NCI-H2227 treated with DMSO at 0.1 percent for 48 hours (cell line): ENCODE measurements around the gene WARS2.

Experiments
- DNase-seq: peaks from one replicate; lab custom pipeline; 2025; lab: John Stamatoyannopoulos, UW

WARS2 gene

GRCh38 chr1:118983558-118984041, 156.9 kb downstream of the WARS2 start:
- DNase-seq, result no peak

- no peak for DNase-seq
Measured at GRCh38 chr1:118982821-118983557, 157.5 kb downstream of the WARS2 start.

GRCh38 chr1:118982266-118982665, 158.2 kb downstream of the WARS2 start:
- no peak for DNase-seq

- no peak for DNase-seq
Measured at GRCh38 chr1:118981436-118981835, 159.0 kb downstream of the WARS2 start.
